Activated T-helper 1 cell treated with anti-CD3 and anti-CD28 coated beads, Interleukin-2, amount 50 U/mL, for 16 hours (primary cell): ENCODE results near the gene INHA.

Source experiments
- DNase-seq, 2 donors: peaks; one replicate each; pipeline ENCODE4 v3.0.0-alpha.2; 2020; ENCODE audit warnings: low read depth in 1 of 2, low spot score in 1 of 2

INHA gene

GRCh38 chr2:219539926-219540678, 32.0 kb upstream of the INHA start:
- no peak for DNase-seq

- DNase-seq, result no peak
These were observed 31.2 kb upstream of the INHA start for GRCh38 chr2:219540784-219541504.

DNA sequence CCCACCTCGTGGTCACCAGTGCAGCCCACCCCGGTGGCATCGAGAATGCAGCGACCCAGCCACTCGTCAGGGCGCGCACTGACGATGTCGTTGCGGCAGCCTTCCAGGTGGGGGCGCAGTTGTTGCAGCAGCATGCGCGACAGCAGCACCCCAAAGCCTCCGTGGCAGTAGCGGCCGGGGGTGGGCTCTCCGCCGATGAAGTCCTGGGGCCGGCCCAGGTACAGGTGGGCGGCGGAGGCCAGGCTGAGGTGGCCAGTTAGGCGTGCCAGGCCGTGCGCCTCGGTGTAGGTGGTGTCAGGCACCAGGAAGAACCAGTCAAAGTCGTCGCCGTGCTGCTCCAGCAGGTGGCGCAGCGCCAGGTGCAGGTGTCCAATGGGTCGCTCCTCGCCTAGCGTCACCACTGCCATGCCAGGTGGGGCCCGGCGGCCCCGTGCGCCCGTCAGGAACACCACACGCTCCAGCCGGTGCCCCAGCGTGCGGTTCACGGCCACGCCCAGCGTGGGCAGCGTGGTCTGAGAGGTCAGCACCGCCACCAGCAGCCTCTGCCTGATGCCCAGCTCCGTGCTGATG, 30.4 kb upstream of the INHA start:
- peak; percentile 76 for DNase-seq

- DNase-seq, result no peak
These were observed 29.0 kb upstream of the INHA start for GRCh38 chr2:219542931-219543595.

DNA sequence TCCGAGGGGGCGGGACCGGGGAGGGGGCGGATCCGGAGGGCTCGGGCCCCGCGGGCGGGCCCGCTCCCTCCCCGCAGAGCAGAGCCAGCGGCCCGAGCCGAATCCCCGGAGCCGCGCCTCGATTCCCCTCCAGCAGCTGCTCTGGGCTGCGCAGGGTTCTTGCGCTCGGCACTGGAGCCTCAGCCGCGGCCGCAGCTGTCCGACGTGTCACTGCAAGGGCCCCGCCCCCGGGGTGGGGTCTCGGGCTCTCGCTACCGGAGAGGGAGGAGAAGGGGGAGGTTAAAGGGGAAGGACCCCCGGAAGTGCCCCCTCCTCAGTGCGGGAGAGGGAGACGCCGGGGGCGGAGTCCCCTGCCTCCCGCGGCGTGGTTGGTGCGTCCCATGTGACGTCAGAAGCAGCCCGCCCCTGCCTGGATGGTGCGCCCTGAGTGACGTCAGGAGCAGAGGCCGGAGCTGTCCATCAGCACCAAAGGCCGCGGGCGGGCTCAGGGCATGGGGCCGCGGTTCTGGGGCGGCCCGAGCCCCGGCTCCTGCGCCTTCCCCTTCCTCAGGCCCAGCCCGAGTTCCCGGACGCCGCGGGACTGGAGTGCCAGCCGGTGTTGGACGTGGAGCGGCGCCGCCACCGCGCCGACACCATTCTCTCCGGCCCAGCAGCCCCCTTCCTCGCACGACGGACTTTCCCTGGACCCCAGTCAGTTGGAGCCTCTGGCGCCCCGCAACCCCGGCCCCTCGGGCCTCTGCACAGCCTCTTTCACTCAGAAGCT, 28.3 kb upstream of the INHA start, which contains the start of the genes CHPF and TMEM198:
Gene CHPF (minus strand): TSS at position 214 of the 763 bp plus-strand sequence. CDS start 271 bp downstream, outside the sequence.
Gene TMEM198 (plus strand): TSS at position 433 of the 763 bp plus-strand sequence. CDS start 700 bp downstream, outside the sequence.
- peak; percentile 81 to 90 for DNase-seq

DNA sequence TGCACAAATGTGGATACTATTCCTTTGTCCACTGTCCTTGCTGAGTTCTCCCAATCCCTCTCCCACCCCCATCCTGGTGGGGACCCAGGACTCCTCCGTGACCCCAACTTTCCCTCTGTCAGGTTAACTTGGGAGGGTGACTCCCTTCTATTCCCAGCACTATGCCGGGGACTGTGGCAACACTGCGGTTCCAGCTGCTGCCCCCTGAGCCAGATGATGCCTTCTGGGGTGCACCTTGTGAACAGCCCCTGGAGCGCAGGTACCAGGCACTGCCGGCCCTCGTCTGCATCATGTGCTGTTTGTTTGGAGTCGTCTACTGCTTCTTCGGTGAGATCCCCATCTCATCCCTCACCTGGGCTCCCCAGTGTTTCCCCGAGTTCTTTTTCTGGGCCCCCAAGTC, 27.5 kb upstream of the INHA start:
- DNase-seq, result no peak

GRCh38 chr2:219545295-219545942, 26.7 kb upstream of the INHA start:
- DNase-seq, result no peak

DNA sequence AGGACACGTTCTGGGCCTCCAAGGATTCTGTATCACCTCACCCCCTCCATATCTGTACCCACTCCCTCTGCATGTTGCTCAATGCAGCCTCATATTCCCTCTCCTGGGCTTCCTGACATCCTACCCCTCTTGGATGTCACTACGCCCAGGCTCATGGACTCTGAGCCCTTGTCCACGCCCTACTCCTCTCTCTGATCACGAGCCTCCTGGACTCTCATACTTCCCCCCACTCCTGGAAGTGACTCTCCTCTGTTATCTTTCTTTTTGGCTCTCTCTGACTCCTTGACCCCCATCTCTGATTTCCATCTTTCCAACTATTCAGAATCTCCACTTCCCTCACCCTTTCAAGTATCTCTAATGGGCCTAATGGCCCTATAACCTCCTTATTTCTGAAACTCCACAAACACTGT, 26.2 kb upstream of the INHA start:
- DNase-seq, result no peak

GRCh38 chr2:219547621-219548020, 24.5 kb upstream of the INHA start:
- no peak for DNase-seq

- no peak for DNase-seq
These were observed 23.1 kb upstream of the INHA start for GRCh38 chr2:219548990-219549389.

GRCh38 chr2:219549619-219550018, 22.5 kb upstream of the INHA start:
- no peak for DNase-seq

DNA sequence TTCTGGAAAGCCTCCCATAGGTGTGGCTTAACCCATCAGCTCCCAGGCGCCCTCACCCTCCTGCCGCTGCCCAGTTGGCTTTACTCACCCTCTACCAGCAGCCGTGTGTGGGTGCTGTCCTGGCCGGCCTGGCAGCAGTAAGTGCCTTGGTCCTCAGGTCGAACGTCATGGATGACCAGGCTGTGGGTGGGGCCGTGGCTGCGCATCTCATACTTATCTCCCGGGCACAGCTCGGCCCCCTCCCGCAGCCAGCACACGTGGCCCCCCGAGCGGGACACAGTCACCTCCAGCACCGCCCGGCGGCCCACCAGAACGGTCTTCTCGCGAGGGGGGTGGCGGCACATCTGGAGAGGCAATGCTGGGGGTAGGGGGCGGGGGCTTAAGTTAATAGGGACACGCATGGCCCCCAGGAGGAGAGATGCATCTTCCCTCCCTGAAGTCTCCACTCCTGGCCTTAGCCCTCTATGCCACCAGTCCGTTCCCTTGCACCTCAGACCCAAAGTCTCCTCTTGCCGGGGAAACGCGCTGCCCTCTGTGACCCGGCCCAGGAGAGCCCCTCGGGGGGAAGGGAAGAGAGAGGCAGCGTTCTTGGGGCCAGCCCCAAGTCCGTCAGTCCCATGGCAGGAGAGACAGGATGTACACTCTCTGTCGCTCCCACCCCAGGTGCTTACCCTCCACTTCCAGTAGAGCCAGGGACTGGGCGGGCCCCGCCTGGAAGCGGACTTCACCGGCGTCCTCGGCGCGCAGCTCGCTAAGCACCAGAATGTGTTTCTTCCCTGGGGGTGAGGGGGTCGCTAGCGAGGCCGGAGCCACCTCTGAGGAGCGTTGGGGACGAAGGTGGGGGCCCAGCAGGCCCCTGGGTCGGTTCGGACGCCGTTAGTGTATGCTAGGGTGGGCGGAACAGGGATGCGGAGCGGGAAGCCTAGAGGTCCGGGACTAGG, 20.4 kb upstream of the INHA start:
- no peak for DNase-seq

DNA sequence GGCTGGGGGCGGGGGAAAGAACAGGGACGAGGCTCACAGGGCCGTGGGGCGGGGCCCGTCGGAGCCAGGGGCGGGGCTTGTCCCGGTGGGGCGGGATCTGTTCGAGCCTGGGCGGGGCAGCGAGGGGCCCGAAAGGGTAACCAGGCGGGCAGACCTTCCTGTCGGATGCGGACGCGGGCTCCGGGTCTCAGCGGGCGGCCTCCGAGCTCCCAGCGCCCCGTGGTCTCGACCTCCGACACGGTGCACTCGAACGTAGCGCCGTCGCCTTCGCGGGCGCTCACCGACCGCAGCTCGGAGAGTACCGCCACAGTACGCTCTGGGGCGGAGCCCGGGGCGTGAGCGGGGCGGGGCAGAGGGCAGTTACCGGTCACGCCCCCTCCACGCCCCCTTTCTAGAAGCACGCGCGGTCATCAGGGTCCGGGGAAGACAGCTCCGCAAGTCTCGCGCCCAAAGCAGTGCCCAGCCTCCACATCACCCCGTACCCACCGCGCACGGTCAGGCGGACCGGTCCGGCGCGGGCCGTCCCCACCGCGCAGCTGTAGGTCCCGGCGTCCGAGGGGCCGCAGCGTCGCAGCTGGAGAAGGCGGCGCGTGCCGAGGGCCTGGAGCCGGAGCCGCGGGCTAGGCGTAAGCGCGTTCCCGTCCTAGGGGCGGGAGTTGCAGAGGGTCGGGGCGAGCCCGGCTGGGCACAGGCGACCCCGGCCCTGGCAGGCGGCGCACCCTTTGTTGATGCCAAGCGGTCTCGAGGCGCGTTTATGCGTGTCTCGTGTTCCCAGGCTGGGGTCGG, 19.5 kb upstream of the INHA start:
- peak; percentile 50 to 64 for DNase-seq

DNA sequence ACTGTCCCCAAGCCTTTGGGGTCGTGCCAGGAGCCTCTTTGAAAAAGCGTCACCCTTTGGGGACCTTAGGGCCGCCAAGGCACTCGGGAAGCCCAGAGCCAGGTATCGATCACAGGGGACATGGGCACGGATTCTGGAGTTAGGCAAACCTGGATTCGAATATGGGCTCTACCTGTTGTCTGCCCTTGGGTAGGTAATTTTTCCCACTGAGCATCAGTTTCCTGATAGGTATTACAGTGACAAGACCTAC, 19.0 kb upstream of the INHA start:
- no peak for DNase-seq

GRCh38 chr2:219553463-219553963, 18.6 kb upstream of the INHA start:
- no peak for DNase-seq

DNA sequence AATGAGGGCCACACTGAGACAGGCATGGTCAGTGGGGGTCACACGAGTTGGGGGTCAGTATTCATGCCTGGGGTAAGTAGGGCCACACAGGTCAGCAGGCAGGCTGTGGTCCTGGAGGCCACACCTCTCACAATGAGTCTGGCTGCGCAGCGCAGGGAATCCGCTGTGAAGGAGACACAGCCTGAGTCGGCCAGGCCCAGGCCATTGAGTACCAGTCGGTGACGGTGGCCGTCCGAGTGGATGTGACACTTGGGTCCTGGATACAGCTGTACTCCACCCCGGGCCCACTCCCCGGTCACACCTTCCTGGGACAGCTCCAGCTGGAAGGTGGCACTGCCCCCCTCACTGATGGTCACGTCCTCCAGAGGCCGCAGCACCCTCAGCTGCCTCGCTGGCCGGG, 17.8 kb upstream of the INHA start:
- no peak for DNase-seq

DNA sequence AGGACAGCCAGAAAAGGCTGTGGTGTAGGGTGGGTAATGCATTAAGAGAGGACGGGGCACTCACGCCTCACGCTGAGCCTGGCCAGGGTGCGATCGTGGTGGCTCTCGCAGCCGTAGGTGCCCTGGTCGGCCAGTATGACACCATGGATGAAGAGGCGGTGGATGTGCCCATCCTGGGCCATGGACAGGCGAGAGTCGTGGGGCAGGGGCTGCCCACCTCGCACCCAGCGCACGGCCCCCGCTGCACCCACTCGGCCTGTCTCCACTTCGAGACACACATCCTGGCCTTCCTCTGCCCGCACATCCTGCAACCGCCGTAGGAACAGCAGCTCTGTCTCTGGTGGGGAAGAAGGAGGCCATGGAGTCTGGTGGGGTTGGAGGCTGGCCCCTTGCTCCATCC, 16.2 kb upstream of the INHA start:
- DNase-seq, result no peak

- DNase-seq, result no peak
These were observed 15.7 kb upstream of the INHA start for GRCh38 chr2:219556413-219556812.

DNA sequence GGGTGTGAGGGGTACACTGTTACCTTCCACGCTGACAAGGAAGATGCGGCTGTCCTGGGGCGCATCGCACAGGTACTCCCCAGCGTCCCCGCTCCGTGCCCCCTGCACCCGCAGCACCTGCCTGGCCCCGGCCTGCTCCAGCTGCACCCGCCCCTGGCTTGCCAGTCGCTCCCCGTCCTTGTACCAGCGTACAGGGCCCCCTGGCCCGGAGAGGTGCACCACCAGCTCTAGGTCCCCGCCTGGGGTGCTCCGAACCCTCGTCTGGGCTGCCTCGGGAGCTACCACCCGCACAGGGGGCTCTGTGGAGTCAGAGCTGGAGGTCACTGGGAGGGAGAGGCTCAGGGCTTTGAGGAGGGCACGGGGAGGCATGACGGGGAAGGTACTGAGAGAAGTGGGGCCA, 14.8 kb upstream of the INHA start:
- no peak for DNase-seq
